B cell (primary cell): ENCODE data around the gene SMURF1. TPM values are rescaled to one million over a fixed set of nuclear protein-coding genes. Genes with fewer than 3 reads are reported as not detected.
A peak's percentile ranks its signal among the peaks of the same experiment; 100 is the strongest.

Experiments used
- ATAC-seq: fragments of 200-7000 bp; cut with Tn5 transposase; one replicate; pipeline ENCODE4 v1.10.0; 2021; ENCODE audit warnings: low read depth, mild to moderate bottlenecking, moderate number of reproducible peaks, moderate library complexity
- CTCF ChIA-PET: fragments of 350-600 bp; sonication (Branson Sonifier 250); formaldehyde crosslinking; loops from one replicate; lab custom pipeline; 2021; ENCODE audit warnings: antibody characterized with exemption, inconsistent platforms; lab: Charles Lee
- POLR2A ChIA-PET: fragments of 350-600 bp; sonication (Branson Sonifier 250); formaldehyde crosslinking; loops from one replicate; lab custom pipeline; 2021; ENCODE audit warnings: antibody characterized with exemption; lab: Charles Lee
- DNase-seq: peaks from one replicate; pipeline ENCODE4 v3.0.0; 2013
- H2AFZ ChIP-seq: 2 replicates; pipeline ENCODE4 v1.6.1; 2012; ENCODE audit warnings: mild to moderate bottlenecking, low read depth, low read length; ENCODE audit not compliant: insufficient read depth, poor library complexity, severe bottlenecking
- H3K27ac ChIP-seq, 2 donors: 1 replicate in 1 of 2; 2 replicates in 1 of 2; pipeline ENCODE4 v1.5.1; 2012 to 2013; ENCODE audit warnings: low read length in 2 of 2, mild to moderate bottlenecking in 2 of 2, moderate library complexity in 1 of 2
- H3K27me3 ChIP-seq, 4 experiments: fragments of 200-600 bp in 1 of 4; sonication (generic) in 1 of 4; replicated peaks in 1 of 4; 1 replicate in 2 of 4; 2 replicates in 2 of 4; pipeline versions ENCODE4 v1.6.1 to v1.7.0; 2013 to 2016; ENCODE audit warnings: low read length in 3 of 4, mild to moderate bottlenecking in 2 of 4, mixed read lengths in 1 of 4, moderate library complexity in 1 of 4; ENCODE audit not compliant: insufficient read depth in 4 of 4, control insufficient read depth in 3 of 4; ENCODE audit errors: control extremely low read depth in 1 of 4
- H3K36me3 ChIP-seq, 2 experiments: replicated peaks in 1 of 2; 1 replicate in 1 of 2; 2 replicates in 1 of 2; pipeline versions ENCODE4 v1.6.1 to v1.7.1; 2013; ENCODE audit warnings: low read length in 1 of 2; ENCODE audit not compliant: insufficient read depth in 2 of 2, control insufficient read depth in 1 of 2; ENCODE audit errors: control extremely low read depth in 1 of 2, extremely low read depth in 1 of 2
- H3K4me1 ChIP-seq, 2 donors: fragments of 200-600 bp in 1 of 2; sonication (generic) in 1 of 2; 1 replicate in 1 of 2; 2 replicates in 1 of 2; pipeline versions ENCODE4 v1.5.1 to v1.6.1; 2013 to 2017; ENCODE audit warnings: low read length in 2 of 2; ENCODE audit not compliant: control insufficient read depth in 2 of 2, insufficient read depth in 2 of 2
- H3K4me2 ChIP-seq: replicated peaks from 2 replicates; pipeline ENCODE3; 2012; ENCODE audit warnings: mild to moderate bottlenecking, low read depth, low read length; ENCODE audit not compliant: poor library complexity, severe bottlenecking
- H3K4me3 ChIP-seq, 5 experiments: fragments of 200-600 bp in 1 of 5; sonication (generic) in 1 of 5; 1 replicate in 3 of 5; 2 replicates in 2 of 5; pipeline versions ENCODE4 v1.5.1 to v1.7.0; 2011 to 2016; ENCODE audit warnings: low read length in 4 of 5, mild to moderate bottlenecking in 4 of 5, low read depth in 2 of 5, control low read depth in 1 of 5, moderate library complexity in 1 of 5; ENCODE audit not compliant: insufficient read depth in 1 of 5; ENCODE audit errors: control extremely low read depth in 1 of 5, extremely low read depth in 1 of 5
- H3K79me2 ChIP-seq: fragments of 200-600 bp; sonication (generic); one replicate; pipeline ENCODE4 v1.6.0; 2016; ENCODE audit warnings: low read length; ENCODE audit not compliant: control insufficient read depth, insufficient read depth
- H3K9ac ChIP-seq: fragments of 200-600 bp; sonication (generic); 2 replicates; pipeline ENCODE4 v1.6.1; 2017; ENCODE audit warnings: mild to moderate bottlenecking, low read length, moderate library complexity
- H3K9me3 ChIP-seq, 3 donors: one replicate each; pipeline versions ENCODE4 v1.6.1 to v1.7.1; 2013; ENCODE audit warnings: low read length in 2 of 3; ENCODE audit not compliant: control insufficient read depth in 2 of 3, insufficient read depth in 1 of 3; ENCODE audit errors: control extremely low read depth in 1 of 3
- H4K20me1 ChIP-seq: 2 replicates; pipeline ENCODE4 v1.6.0; 2012; ENCODE audit warnings: mild to moderate bottlenecking, low read length; ENCODE audit not compliant: insufficient read depth, control insufficient read depth, poor library complexity, severe bottlenecking
- H3K27ac Mint-ChIP-seq: one replicate; pipeline ENCODE4 v1.8.0; 2021; ENCODE audit warnings: mixed read lengths
- H3K27me3 Mint-ChIP-seq: one replicate; pipeline ENCODE4 v1.8.0; 2021; ENCODE audit warnings: mixed read lengths
- H3K4me1 Mint-ChIP-seq: one replicate; pipeline ENCODE4 v1.8.0; 2021; ENCODE audit warnings: mixed read lengths
- H3K4me3 Mint-ChIP-seq: one replicate; pipeline ENCODE4 v1.8.0; 2021; ENCODE audit warnings: mixed read lengths
- H3K9me3 Mint-ChIP-seq: one replicate; pipeline ENCODE4 v1.8.0; 2022; ENCODE audit warnings: mixed read lengths; ENCODE audit not compliant: insufficient read depth
- EZH2 ChIP-seq: IDR thresholded peaks from 2 replicates; pipeline ENCODE4 v1.6.1; 2012; ENCODE audit warnings: borderline replicate concordance, low read depth, mild to moderate bottlenecking, moderate library complexity, low read length; ENCODE audit not compliant: insufficient read depth, poor library complexity, severe bottlenecking
- WGBS: methylation state at CpG from one replicate; pipeline ENCODE4 v1.1.5; 2013; ENCODE audit warnings: missing lambda C conversion rate; ENCODE audit not compliant: insufficient coverage; 5-methylcytosine and 5-hydroxymethylcytosine counted together
- intact Hi-C: fragments of 100-400 bp; cut with micrococcal nuclease; formaldehyde crosslinking; loops from one replicate; pipeline ENCODE4 v1.10.0; 2022
- polyA plus RNA-seq: library from polyadenylated mRNA; depleted of rRNA; stranded (reverse); fragments of >200 nt; gene quantifications from 2 replicates; pipeline ENCODE4 v1.2.3, GENCODE V29; 2012
- total RNA-seq, 2 donors: library from RNA; stranded (reverse); fragments of 120-200 nt in 1 of 2; gene quantifications; 1 replicate in 1 of 2; 2 replicates in 1 of 2; pipeline versions ENCODE4 v1.2.3 to v1.2.4, GENCODE V29; 2013 to 2022
- TF ChIP-seq, protein P1 (sequence below): fragments of 200-600 bp; IDR thresholded peaks from one replicate; pipeline ENCODE4 v1.8.0; 2022; ENCODE audit warnings: antibody characterized with exemption, mild to moderate bottlenecking

SMURF1 gene
- total and polyA plus RNA-seq, 2 donors (not counting 1 experiment from before 2014, with no cell fraction given): 7.5 to 28.6 TPM

DNA sequence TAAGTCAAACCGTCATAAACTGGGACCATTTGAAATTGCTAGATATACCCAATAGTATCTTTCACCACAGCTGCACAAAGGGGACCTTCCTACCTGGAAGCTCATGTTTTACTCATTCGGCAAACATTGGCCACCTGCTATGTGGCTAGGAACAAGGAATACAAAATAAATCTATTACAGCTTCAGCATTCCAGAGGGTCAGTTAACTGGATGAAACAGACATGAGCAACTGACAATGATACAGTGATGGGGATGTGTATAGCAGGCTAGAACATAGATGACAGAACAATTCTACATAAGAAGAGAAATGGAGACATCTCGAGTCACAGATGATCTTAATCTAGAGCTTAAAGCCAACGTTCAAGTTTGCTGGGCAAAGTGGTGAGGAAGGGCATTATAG is 3.1 kb upstream of the SMURF1 start:
- 100% methylated on average over 2 of the region's 4 CpGs for WGBS
- no peaks in the 10 kb centered on the region for H3K36me3 ChIP-seq
- no peak overlapping the region for H3K27ac Mint-ChIP-seq
- H3K27ac ChIP-seq: no peak overlapping the region
- H3K4me1 Mint-ChIP-seq: peaks cover 10% of the 10 kb centered on the region
- no peak for TF ChIP-seq EZH2
- TF ChIP-seq, protein P1, sequence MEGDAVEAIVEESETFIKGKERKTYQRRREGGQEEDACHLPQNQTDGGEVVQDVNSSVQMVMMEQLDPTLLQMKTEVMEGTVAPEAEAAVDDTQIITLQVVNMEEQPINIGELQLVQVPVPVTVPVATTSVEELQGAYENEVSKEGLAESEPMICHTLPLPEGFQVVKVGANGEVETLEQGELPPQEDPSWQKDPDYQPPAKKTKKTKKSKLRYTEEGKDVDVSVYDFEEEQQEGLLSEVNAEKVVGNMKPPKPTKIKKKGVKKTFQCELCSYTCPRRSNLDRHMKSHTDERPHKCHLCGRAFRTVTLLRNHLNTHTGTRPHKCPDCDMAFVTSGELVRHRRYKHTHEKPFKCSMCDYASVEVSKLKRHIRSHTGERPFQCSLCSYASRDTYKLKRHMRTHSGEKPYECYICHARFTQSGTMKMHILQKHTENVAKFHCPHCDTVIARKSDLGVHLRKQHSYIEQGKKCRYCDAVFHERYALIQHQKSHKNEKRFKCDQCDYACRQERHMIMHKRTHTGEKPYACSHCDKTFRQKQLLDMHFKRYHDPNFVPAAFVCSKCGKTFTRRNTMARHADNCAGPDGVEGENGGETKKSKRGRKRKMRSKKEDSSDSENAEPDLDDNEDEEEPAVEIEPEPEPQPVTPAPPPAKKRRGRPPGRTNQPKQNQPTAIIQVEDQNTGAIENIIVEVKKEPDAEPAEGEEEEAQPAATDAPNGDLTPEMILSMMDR: no peak
- intact Hi-C loops: loop anchor here (10.0 kb wide), 2 partner anchors 228 to 272 kb away; partner anchors contain the start of genes ARPC1B, TMEM130 and TRRAP
- H3K79me2 ChIP-seq: peaks cover 20% of the 10 kb centered on the region
- no peak overlapping the region for H3K4me3 ChIP-seq
- H3K4me2 ChIP-seq: no peak overlapping the region
- H3K9me3 ChIP-seq: peaks cover 0 to 7% (median 0%) of the 10 kb centered on the region in 3 donors
- H3K4me1 ChIP-seq: peaks cover 0 to 16% of the 10 kb centered on the region in 2 donors
- no peak overlapping the region for H3K9ac ChIP-seq
- DNase-seq (no peak), ATAC-seq (no peak)
- peaks cover 17% of the 10 kb centered on the region for H3K27me3 Mint-ChIP-seq
- CTCF ChIA-PET: no interaction called here
- no peaks in the 10 kb centered on the region for H3K9me3 Mint-ChIP-seq
- H4K20me1 ChIP-seq: peaks cover 11% of the 10 kb centered on the region
- H3K27me3 ChIP-seq: peaks cover 0 to 6% (median 0%) of the 10 kb centered on the region in 4 experiments
- POLR2A ChIA-PET: interaction anchor here (0.8 kb wide), 1 partner anchor 9 kb away, joined by 4 read pairs; no protein-coding TSS in a partner anchor
- H2AFZ ChIP-seq: no peak overlapping the region
- peak overlapping the region; percentile 45 for H3K4me3 Mint-ChIP-seq

DNA sequence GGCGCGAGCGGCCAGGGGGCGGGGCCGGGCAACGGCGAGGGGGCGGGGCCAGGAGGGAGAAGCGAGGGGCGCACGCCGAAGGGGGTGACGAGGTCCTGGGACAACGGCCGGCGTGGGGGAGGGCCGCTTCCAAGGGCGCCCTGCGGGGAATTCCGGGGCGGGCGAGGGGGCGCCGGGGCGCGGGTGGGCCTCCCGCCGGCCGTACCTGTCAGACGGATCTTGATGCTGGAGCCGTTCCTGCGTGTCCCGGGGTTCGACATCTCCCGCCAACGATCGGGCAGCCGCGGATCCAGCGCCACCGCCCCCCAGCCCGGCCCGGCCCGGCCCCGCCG is 421 bp downstream of the SMURF1 start:
- ChIA-PET POLR2A (interaction anchor here (0.5 kb wide), 1 partner anchor 236 kb away, joined by 4 read pairs; no protein-coding TSS in a partner anchor), CTCF (no interaction called here)
- Histone ChIP-seq H3K9ac (peak overlapping the region; percentile 85), H3K27ac (peak overlapping the region; percentile 42 to 87), H2AFZ (peak overlapping the region; percentile 94), H3K4me2 (peak overlapping the region; percentile 79), H3K27me3 (no peaks in the 10 kb centered on the region), H4K20me1 (peaks cover 30% of the 10 kb centered on the region), H3K4me1 (peaks cover 0 to 20% of the 10 kb centered on the region in 2 donors), H3K4me3 (peak overlapping the region; percentile 11 to 83 (median 74)), H3K79me2 (peaks cover 43% of the 10 kb centered on the region), H3K36me3 (no peaks in the 10 kb centered on the region), H3K9me3 (peaks cover 0 to 7% (median 0%) of the 10 kb centered on the region in 3 donors)
- 1% methylated on average over 46 of the region's 46 CpGs for WGBS
- intact Hi-C loops: loop anchor here (10.0 kb wide), 2 partner anchors 231 to 269 kb away; partner anchors contain the start of genes ARPC1B, TMEM130 and TRRAP
- TF ChIP-seq EZH2: no peak
- TF ChIP-seq, protein P1: no peak
- H3K9me3 Mint-ChIP-seq: no peaks in the 10 kb centered on the region
- peak overlapping the region; percentile 77 for H3K27ac Mint-ChIP-seq
- peaks cover 4% of the 10 kb centered on the region for H3K27me3 Mint-ChIP-seq
- DNase-seq: no peak
- peaks cover 35% of the 10 kb centered on the region for H3K4me1 Mint-ChIP-seq
- ATAC-seq: no peak
- H3K4me3 Mint-ChIP-seq: peak overlapping the region; percentile 74
